Lung microvascular endothelial cell (primary cell): Measurements from ENCODE around the gene RRAD. TPM values are rescaled to one million over a fixed set of nuclear protein-coding genes. Genes with fewer than 3 reads are reported as not detected.
A peak's percentile ranks its signal among the peaks of the same experiment; 100 is the strongest.
"Not testable (repeated sequence)": the region's sequence is repeated elsewhere in the genome, so short reads cannot be mapped to it uniquely, and the experiment has no call there.

ENCODE experiments used
- DNase-seq, 2 donors: peaks; one replicate each; pipeline versions ENCODE4 v3.0.0 to v3.0.0-alpha.2; 2010; ENCODE audit warnings: low read depth in 2 of 2
- total RNA-seq: library from RNA; depleted of rRNA; stranded (reverse); fragments of >200 nt; gene quantifications from 2 replicates; pipeline ENCODE4 v1.2.1, GENCODE V29; 2014

RRAD gene
- total RNA-seq, 1 donor from 2014 or later = 0.60 TPM

DNA sequence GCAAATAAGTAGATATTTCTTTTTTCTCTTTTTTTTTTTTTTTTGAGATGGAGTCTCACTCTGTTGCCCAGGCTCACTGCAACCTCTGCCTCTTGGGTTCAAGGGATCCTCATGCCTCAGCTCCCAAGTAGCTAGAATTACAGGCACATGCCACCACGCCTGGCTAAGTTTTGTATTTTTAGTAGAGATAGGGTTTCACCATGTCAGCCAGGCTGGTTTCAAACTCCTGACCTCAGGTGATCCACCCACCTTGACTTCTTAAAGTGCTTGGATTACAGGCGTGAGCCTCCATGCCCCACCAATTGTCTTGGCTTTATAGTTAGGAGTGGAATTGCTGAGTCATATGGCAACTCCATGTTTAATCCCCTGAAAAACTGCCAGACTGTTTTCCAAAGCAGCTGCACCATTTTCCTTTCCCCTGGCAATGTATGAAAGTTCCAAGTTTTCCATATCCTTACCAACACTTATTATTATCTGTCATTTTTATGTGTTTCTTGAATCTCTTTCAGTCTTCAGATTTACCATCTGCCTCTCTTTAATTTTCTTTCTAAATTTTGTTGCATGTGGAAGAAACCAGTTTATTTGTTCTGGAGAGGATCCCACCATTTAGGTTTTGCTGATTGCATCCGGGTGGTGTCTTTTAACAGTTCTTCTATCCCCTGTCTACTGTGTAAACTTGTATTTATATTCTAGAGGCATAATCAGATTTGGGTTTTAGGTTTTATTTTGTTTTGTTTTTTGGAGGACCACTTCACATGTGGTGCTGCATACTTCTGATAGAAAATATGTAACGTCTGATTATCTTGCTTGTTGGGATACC is 25.8 kb upstream of the RRAD start:
- no peak for DNase-seq

GRCh38 chr16:66950437-66950836 is 25.1 kb upstream of the RRAD start:
- DNase-seq = no peak

DNA sequence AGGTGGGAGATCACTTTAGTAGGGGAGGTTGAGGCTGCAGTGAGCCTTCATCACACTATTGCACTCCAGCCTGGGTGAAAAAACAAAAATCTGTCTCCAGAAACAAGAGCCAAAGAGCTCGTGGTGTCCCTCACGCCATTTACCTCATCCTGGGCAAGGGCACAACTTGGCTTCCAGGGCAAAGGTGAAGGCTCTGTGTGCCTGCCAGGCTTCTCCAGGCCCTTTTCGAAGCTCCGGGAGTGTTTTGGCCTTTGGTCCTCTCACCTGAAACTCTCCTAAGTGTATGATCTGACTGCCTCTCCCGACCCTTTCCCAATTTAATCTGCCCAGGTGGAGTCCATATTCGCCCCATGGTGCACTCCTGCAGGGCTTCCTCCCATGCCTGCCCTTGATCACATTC is 24.1 kb upstream of the RRAD start:
- DNase-seq = no peak

- no peak for DNase-seq
Observed at GRCh38 chr16:66948837-66949225, 23.5 kb upstream of the RRAD start.

DNA sequence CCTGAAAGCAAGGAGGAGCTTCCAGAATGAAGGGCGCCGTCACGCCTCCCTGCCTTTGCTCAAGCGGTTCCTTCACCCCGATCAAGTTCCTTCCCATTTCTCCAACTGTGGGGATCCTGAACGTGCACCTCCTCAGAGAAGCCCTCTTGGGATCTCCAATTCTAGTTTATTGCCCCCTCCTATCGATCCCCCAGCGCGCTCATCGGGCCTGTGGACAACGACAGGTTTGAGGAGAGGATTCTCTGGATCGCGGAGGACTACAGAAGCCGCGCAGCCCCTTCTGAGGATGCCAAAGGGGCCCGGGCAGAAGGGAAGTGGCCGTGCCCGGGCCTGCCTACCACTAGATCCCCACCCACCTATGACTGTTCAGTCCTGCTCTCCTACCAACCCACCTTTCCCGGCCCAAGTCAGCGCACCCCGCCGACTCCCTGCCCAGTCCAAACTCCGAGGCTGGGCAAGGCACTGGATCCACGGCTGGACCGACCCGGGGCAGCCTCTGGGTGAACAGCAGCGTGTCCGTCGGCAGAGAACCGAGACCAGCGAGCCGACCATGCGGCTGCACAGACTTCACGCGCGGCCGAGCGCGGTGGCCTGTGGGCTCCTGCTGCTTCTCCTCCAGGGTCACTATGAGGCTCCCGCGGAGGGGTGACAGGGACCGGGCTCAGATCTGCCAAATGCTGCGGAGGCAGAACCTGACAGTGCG is 22.9 kb upstream of the RRAD start:
- DNase-seq = no peak

- DNase-seq = peak; percentile 82 to 83
Observed at GRCh38 chr16:66947302-66948065, 22.1 kb upstream of the RRAD start.

- no peak for DNase-seq
Observed at GRCh38 chr16:66946974-66947301, 21.6 kb upstream of the RRAD start.

- no peak for DNase-seq
Observed at GRCh38 chr16:66946541-66946940, 21.2 kb upstream of the RRAD start.

DNA sequence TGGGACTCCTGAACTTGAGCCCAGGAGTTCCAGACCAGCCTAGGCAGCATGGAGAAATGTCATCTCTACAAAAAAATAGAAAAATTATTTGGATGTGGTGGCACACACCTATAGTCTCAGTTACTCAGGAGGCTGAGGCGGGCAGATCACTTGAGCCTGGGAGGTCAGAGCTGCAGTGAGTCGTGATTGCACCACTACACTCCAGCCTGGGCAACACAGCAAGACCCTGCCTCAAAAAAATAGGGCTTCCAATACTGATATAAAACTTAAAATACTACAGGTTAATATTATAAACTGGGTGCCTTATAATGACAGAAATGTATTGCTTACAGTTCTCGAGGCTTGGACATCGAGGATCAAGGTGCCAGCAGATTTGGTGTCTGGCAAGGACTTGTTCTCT is 20.6 kb upstream of the RRAD start:
- no peak for DNase-seq

DNA sequence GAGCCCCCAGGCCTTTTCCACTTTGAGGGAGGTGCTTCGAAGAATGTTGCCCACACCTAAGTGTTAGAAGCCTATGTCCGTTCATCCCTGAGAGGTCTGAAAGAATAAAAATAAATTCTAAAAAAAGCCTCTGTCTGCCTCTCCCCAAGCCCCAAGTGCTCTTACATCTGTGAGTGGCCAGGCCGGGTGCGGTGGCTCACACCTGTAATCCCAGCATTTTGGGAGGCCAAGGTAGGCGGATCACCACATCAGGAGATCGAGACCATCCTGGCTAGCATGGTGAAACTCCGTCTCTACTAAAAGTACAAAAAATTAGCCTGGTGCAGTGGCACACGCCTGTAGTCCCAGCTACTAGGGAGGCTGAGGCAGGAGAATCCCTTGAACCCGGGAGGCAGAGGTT is 19.6 kb upstream of the RRAD start:
- not testable (repeated sequence) for DNase-seq

DNA sequence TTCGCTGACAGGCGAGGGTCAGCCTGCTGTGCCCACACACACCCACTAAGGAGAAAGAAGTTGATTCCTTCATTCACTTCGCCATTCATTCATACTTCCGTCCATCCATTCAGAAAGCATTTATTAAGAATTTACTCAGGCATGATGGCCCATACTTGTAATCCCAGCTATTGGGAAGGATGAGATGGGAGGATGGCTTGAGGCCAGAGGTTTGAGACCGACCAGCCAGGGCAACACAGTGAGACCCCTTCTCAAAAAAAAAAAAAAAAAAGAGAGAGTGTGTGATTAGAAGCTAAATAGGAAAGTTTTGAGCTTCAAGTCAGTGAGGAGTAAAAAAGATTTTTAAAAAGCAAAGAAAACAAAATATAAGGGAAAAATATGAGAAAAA is 18.7 kb upstream of the RRAD start:
- DNase-seq = no peak

DNA sequence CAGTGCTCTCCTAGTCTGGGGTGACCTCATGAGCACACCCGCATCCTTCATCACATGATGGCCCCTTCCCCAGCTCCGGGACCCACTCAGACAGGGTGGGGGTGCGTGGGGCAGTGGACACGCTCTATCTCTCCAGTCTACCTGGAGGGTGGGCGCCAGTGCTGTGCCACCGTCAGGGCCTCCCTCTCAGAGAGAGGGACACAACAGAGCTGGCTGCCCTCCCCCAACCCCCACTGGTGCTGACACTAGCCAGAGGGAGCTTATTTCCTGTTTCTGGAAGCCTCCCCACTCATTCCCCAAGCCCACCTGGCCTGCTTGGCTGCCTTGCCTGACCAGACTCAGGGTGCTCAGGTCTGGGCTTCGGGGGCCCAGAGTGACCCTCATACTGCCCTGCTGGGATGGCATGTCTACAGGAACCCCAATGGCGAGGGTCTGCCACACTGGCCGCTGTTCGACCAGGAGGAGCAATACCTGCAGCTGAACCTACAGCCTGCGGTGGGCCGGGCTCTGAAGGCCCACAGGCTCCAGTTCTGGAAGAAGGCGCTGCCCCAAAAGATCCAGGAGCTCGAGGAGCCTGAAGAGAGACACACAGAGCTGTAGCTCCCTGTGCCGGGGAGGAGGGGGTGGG is 18.2 kb upstream of the RRAD start:
- no peak for DNase-seq

DNA sequence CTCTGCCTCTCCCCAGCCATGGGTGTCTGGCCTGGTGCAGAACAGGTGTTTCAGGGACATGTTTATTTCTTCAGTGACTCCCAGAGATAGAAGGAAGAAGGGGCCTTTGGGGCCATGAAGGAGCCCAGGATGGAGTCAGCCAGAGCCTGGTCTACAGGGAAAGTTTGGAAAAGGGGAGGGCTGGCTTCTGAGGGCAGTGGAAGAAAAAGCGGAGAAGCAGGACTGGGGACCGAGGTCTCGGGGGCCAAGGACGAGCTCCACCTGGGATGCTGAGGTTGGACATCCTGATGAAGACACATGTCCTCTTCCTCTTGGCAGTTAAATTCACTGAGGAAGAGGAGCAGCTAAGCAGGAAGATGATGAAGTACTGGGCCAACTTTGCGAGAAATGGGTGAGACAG is 17.6 kb upstream of the RRAD start:
- no peak for DNase-seq

DNA sequence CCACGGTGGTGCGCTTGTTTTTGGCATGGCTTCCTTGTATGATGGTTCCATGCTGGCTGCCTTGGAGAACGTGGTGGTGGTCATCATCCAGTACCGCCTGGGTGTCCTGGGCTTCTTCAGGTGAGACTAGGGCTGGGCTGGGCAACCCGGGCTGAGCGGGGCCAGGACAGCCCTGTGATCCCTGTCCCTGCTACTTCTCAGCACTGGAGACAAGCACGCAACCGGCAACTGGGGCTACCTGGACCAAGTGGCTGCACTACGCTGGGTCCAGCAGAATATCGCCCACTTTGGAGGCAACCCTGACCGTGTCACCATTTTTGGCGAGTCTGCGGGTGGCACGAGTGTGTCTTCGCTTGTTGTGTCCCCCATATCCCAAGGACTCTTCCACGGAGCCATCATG is 14.9 kb upstream of the RRAD start:
- no peak for DNase-seq

DNA sequence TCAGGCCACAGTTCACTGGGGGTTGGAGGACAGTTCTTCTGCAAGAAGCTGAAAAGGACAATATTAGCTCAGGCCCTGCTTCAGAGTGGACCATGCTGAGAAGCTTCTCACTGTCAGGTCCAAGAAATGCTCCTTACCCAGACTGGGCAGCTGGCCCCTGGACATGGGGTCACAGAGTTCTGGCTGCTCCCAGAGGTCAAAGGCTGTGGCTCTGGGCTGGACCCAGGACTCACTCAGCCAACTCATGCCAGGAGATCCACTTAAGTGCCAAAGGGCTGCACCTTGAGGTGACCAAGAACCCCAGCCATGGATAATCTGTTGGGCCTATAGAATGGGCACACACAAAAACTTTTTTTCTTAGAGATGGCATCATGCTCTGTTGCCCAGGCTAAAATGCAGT is 14.0 kb upstream of the RRAD start:
- DNase-seq = no peak

DNA sequence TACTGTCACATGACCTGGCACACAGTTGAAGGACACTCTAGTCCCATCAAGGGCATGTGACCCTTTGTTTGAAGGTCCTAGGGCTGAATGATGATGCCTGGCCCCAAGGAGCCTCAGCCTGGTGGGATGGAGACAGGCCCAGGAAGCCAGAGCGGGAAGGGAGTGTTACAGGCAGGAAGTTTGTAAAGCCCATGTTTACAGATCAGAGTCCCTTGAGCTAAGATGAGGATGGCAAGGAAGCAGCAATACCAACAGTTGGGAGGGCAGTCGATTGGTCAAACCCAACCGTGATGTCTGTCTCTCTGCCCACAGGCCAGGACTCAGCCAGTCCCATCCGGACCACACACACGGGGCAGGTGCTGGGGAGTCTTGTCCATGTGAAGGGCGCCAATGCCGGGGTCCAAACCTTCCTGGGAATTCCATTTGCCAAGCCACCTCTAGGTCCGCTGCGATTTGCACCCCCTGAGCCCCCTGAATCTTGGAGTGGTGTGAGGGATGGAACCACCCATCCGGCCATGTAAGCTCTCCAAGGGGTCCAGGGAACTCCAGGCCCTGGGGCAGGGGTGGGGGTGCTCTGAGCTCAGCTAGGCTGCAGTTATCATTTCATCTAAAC is 12.5 kb upstream of the RRAD start:
- DNase-seq = no peak

DNA sequence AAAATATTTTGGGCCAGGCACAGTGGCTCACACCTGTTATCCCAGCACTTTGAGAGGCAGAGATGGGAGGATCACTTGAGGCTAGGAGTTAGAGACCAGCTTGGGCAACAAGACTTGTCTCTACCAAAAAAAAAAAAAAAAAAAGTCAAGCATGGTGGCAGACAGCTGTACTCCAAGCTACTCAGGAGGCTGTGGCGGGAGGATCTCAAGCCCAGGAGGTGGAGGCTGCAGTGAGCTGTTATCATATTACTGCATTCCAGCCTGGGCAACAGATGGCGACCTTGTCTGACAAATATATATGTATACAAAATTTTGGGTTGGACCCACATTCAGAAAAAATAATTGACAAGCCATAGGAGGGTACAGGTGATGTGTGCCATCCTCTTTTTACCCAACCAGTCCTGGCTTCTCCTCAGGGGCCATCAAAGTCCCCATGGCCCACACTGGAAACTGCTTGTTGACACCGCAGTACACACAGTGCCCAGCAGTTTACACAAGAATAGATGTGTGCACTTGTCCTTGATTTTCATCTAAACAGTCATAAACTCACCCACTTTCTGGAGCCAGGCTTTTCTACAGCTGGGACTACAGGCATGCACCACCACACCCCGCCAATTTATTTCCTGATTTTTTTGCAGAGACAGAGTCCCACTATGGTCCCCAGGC is 11.7 kb upstream of the RRAD start:
- DNase-seq = no peak

GRCh38 chr16:66936462-66936861 is 11.1 kb upstream of the RRAD start:
- no peak for DNase-seq

- DNase-seq = peak; percentile 36 to 52
Observed at GRCh38 chr16:66935314-66936011, 10.1 kb upstream of the RRAD start, which contains the start of gene CES2. Gene CES2, plus strand, starts transcription at chr16:66935516. Its CDS starts 120 bp downstream, at chr16:66935636.

GRCh38 chr16:66934839-66935313 is 9.5 kb upstream of the RRAD start:
- DNase-seq = not testable (repeated sequence)
